Tongue (tissue), 2 donors: ENCODE data around the gene RYR3. TPM values are rescaled to one million over a fixed set of nuclear protein-coding genes. Genes with fewer than 3 reads are reported as not detected.

Source experiments
- DNase-seq: peaks from one replicate; pipeline ENCODE4 v3.0.0-alpha.2; 2015
- total RNA-seq: library from RNA; depleted of rRNA; stranded (reverse); fragments of >200 nt; gene quantifications from one replicate; pipeline ENCODE4 v1.2.3, GENCODE V29; 2014

The RYR3 gene
- total RNA-seq, 1 donor from 2014 or later = 98.0 TPM

DNA sequence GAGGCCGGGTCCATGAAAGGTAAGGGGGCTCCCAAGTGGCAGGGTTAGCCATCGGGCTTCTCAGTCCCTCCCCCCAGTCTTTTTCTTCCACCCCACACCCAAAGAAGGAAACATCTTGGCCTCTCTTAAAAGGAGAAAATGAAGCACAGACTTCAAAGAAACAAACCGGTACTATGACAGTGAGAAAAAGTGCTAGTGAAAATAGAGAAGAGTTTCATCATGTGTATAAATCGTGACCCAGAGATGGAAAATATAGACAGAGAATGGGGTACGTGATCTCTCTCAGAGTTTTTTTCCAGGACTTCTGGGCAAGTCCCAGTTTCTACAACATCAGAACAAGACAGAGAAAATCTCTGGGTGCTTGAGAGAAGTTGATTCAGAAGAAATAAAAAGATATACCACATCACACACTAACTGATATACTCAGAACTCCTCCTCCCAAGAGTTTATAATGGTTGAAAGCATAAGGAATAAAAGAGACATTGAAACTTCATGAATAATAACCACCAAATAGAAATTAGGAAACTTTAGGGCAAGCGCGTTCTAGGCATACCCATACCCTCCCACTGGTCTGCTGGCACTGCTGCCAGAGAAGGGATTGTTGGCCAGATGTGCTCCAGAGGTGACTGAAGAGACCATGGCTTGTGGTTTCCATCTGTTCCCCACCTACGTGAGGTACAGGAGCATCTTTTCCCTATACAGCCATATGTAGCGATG lies 338.6 kb downstream of the RYR3 start:
- DNase-seq = no peak

DNA sequence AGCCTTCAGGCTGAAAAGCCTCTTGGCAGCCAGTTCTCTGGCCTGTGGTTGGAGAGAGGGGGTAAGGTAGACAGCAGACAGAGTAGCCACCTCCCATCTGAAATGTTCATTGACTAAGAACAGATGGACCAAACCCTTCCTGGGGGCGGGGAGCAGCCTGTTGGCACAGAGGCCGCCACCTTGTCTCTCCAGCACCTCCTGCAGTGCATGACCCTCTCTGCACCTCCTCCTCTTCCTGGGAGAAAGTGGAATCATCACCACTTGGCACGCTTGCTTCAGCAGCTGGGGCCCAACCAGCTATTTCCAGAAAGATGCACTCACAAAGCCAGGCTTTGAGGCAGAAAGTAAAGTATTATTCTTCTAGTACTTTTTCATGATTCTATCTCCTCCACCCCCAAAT lies 344.1 kb downstream of the RYR3 start:
- peak; percentile 65 for DNase-seq

DNA sequence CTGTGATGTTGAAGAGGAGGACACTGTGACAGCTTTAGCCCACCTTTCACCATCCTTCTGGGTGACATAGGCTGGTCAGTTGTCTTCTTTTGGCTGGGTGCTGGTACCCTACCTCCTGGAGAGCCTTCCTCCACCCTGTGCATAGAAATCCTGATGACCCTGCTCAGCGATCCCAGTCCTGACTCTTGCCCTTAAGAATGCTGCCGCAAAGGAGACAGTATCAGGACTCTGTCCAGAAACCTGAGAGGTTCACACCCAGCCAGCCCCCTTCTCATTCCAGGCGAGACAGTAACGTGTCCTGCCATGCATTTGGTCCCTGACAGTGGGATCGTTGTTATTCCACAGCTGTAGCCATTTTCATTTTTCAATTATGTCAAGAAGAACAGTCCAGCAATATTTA lies 344.7 kb downstream of the RYR3 start:
- DNase-seq = no peak

DNA sequence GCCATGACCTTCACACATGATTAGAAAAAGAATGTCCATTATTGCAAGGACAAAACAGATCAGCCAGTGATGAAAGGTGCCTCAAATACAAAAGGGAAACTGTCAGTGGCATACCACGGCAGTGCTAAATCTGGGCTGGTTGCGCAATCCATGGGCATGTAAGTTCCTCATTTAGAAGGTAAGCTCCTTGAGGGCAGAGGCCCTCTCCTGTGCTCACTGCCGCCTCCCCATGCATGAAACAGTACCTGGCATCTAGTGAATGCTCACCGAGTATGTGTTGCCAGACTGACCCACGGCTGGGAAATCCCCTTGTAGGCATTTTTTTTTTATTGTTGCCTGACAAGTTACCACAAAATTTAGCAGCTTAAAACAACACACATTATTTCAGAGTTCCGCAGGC lies 345.4 kb downstream of the RYR3 start:
- DNase-seq = no peak

DNA sequence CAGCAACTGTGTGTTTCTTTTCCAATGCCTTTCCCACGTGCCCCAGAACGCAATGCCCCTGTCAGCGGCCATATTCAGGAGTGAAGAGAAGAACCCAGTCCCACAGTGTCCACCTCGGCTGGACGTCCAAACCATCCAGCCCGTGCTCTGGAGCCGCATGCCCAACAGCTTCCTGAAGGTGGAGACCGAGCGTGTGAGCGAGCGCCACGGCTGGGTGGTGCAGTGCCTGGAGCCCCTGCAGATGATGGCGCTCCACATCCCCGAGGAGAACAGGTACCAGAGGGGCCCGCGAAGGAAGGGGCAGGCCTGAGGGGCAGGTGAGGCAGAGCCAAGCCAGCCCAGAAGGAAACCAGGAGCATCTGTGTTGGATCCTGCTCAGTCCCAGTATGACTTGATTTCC lies 349.4 kb downstream of the RYR3 start:
- DNase-seq = no peak

DNA sequence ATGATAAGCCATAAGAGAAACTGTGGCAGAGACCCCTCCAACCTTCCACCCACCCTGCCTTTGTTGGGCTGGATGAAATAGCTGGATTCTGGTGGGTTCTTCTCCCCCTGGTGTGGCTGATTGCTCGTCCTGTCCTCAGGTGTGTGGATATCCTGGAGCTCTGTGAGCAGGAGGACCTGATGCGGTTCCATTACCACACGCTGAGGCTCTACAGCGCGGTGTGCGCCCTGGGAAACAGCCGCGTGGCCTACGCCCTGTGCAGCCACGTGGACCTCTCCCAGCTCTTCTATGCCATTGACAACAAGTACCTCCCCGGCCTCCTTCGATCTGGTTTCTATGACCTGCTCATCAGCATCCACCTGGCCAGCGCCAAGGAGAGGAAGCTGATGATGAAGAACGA lies 351.2 kb downstream of the RYR3 start:
- DNase-seq = no peak

DNA sequence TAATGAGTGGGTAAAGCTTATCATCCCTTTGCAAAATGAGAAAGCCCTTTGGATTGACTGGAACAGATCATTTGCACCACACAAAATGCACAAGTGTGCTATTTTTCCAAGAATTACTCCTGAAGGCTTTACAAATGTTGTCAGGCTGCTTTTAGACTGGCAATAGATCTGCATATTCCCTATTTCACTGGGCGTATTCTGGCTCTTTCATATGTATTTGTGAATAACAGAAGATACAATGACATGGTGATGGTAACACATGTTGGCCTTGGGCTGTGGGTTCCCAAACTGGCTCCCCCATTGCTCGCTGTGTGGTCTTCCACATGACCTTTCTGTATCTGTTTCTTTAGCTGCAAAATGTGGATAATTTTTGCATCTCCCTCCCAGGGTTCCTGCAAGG lies 354.2 kb downstream of the RYR3 start:
- DNase-seq = no peak

DNA sequence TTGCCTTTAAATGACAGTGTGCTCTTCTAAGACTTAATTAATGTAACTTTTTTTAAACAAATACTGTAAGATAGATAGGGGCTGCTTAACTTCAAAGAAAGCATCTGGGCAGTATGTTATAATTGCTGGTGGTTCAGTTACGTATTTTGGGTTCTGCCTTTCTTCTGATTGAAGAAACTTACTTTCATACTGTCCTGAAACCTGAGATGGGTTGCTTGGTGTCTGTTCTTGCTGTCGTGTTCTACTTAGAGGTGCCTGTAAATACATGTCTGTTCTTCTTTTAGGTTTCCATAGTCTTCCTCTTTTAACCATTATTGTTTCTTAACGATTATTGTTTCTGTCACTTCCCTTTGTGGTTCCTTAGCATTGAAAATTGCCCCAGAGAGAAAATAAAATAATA lies 359.8 kb downstream of the RYR3 start:
- DNase-seq = no peak

DNA sequence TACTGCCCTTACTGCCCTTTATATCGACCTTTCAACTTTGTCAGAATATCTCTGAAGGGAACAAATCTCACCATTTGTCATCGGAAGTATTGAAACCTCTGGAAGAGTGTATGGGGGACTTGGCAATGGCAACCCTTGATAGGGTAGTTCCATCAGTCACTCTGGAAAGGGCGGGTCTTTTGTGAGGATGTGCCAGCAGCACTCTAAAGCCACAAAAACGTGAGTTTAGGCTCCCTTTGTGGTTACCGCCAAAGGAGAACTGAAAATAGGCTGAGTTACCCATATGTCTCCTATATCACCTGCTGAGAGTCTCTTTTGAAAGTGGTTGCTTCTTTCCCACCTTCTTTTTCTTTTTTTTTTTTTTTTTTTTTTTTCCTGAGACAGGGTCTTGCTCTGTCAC lies 360.7 kb downstream of the RYR3 start:
- DNase-seq = no peak

DNA sequence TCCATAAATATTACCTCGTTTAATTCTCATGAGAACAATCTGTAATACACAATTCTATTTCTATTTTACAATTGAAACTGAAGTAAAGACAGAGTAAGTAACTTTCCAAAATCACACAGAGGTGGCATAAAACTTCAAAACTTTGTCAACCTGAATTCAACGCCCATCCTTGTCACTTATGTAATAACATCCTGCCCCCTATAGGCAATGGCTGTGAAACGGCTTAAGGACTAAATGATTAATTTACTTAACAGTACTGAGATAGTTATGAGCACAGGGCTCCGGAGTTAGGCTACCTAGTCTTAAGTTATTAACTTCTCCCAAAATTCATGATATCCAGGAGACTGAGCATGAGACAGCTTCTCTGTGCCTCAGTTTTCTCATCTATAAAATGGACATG lies 364.5 kb downstream of the RYR3 start:
- DNase-seq = peak; percentile 53

DNA sequence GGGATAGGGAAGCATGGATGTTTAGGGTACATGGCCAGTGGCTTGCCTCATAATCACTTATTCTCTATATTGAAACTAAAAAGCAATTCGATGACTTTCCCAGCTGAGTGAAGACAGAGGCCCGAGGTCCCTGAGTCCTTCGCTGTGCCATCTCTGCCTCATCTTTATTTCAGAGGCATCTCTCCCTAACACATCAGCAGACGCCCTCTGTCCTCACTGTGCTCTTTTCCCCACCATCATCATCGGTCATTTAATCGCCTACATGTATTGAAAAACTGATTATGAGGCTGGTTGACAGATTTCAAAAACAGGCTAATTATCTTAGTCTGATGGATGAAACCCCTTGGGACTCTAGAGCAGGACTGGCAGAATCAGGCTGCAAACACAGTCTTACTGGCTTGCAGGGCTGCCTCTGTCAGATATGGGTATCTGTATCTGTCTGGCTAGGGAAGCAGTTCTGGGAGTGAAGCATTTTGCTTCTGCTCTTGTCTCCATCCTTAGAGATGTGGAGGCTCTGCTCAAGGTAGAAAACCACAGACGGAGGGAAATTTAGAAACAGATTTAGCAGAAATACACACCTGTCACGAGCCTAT lies 366.6 kb downstream of the RYR3 start:
- no peak for DNase-seq

DNA sequence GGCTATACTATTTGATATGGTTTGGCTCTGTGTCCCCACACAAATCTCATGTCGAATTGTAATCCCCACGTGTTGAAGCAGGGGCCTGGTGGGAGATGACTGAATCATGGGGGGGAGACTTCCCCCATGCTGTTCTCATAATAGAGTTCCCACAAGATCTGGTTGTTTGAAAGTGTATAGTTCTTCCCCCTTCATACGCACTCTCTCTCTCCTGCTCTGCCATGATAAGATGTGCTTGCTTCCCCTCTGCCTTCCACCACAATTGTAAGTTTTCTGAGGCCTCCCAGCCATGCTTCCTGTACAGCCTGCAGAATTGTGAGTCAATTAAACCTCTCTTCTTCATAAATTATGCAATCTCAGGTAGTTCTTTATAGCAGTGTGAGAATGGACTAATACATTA lies 367.4 kb downstream of the RYR3 start:
- no peak for DNase-seq

DNA sequence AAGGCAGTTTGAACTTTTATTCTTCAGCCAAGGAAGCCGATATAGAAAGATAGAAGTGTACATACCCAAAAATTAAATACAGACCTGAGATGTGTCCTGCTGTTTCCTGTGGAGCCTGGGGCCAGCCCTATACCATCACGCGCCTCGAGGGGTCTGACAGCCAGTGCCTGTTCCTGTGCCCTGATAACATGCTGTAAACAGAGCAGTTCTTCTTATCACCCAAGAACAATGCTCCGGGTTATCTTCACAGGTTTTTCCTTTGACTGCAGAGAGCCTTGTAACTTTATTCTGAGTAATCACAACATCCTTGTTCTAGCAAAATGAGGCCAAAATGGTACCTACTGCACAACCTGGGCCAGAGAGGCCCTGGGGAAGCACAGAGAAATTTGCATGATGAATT lies 367.8 kb downstream of the RYR3 start:
- no peak for DNase-seq

DNA sequence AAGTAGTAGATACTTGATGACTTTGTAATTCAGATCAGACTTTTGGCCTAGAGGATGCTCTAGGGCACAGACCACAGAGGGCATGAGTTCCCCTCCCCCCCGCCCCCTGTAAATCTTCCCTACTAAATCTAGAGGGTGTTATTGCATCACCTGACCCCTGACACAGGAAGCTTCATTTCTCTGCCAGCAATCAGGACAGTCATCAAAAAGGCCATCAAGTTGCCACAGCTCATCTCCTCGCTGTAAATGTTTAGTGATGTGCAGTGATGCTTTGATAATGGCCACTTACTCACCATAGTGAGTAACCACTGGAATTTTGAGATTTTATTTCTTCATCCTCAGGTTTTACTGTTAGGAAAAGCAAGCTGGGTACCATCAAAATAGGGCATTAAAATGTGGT lies 368.3 kb downstream of the RYR3 start:
- no peak for DNase-seq

DNA sequence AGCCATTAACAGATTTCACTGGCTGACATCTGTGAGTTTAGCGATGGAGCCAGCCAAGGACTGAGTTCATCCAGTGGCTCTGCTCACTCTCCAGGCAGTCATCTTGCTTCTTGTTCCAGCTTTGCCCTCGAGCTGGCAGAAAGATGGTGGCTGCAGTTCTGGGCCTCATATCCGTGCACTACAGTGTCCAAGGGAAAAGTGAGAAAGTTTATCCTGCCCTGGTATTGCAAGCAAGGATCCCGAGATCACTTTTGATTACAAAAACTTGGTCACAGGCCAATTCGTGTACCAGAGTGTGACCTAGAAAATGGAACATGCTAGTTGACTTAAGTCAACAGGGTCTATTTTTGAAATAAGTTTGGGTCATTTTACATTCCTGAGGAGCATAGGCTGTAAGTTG lies 369.6 kb downstream of the RYR3 start:
- DNase-seq = no peak

DNA sequence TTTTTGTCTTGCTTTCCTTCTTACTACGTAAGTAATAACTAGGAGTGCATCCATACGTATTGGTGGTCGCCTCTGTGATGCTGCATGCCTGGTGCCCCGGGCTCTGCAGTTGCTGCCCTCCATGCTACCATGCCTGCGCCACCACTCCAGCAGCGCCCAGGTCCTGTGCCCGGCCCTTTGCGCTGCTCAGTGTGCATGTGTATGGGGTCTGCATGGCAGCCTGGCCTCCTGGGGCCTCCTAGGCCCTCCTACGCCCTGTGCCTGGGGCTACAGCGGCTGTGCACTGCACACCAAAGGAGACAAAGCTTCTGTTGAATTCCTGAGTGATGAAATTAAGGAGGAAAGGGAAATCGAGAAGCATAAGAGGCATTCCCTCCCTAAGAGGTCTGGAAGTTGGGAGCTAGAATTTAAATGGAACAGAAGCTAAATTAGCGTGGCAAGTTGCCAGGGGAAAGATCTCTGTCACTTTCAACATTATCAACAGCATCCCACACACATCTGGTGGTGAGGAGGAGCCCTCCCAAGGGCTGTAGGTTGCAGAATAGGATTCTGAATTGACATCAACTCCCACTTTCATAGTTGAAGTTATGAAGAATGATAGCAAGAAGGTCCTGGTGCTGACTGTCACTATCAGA lies 382.5 kb downstream of the RYR3 start:
- no peak for DNase-seq

DNA sequence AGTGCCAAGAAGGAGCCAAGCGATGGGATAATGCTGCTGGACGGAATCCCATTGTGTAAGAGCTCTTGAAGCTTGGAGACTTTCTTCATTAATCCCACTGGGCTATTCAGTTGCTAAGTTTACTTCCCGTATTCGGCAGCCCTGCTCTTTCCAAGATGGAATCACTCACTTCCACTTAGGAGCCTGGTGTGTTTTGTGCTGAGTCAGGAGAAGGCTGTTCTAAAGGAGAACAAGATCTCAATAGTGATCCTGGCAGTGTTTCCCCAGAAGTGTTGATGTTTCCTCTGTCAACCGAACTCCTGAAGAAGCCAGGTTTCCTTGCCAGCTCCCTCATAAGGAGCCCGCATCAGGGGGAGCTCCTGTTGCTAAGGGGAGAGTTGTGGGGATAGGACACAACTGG lies 387.4 kb downstream of the RYR3 start:
- no peak for DNase-seq

DNA sequence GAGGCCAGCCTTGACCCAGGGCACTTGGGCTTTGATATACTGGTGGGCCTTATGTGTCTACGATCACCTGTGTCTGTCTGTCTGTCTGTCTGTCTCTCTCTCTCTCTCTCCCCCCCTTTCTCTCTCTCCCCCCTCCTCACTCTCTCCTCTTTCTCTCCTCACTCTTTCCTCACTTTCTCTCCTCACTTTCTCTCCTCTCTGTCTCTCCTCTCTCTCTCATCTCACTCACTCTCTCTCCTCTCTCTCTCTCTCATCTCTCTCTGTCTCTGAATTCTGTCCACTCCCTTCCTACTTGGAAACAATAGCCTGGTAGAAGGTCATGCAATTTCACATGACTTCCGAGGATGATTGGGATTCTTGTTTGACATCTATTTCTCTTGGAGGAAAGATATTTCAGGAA lies 388.4 kb downstream of the RYR3 start:
- no peak for DNase-seq

DNA sequence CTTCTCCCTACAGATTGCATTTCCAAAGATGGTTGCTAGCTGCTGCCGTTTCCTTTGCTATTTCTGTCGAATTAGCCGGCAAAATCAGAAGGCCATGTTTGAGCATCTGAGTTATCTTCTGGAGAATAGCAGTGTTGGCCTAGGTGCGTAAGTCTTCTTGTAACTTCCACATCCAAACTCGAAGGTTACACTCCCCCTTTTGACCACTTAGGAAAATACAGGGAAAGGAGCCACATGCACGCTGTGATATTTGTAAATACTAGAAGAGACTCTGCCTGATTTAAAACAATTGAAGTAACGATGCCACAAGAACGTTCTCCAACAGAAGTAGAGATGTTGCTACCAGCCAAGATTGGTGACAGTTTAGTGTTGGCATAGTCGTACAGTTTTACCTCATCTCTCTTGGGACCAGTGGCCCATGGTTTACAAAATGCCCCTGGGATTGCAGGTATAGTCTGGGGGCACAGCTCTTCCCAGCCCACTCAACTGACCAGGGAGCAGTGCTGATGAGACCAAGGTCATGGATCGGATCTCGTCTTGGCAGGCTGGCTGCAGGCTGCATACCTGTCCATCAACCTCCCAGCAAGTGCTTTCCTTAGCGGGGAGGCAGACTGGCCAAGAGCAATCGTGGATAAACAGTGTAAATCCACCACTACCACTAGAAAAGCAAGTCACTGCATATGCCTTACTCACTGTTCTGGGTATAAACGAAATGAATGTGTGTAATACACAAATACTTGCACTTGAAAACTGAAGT lies 389.1 kb downstream of the RYR3 start:
- peak; percentile 29 for DNase-seq

DNA sequence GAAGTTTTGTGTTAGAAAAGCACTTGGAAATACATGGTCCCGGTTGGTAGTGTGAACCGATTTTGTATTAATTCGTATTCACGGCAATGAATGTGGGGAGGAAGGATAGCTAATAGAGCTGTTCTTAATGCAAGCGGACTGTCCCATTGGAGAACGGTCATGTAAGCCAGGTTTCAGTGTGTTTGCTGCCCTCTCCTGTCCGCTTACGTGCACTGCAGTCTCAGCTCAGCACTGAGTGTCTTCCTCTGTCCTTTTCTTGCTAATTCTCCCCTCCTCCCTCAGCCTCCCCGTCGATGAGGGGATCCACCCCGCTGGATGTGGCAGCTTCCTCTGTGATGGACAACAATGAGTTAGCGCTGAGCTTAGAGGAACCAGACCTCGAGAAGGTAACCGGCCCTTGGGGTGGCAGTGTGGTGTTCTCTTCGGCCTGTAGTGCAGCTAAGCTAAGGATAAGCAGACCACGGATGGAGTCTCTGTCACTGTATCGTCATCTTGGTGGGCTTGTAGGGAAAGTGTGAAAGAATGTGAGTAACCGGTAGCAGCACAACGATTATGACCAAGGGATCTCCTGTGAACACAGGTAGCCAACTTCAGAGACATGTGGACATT lies 390.0 kb downstream of the RYR3 start:
- DNase-seq = peak; percentile 90

DNA sequence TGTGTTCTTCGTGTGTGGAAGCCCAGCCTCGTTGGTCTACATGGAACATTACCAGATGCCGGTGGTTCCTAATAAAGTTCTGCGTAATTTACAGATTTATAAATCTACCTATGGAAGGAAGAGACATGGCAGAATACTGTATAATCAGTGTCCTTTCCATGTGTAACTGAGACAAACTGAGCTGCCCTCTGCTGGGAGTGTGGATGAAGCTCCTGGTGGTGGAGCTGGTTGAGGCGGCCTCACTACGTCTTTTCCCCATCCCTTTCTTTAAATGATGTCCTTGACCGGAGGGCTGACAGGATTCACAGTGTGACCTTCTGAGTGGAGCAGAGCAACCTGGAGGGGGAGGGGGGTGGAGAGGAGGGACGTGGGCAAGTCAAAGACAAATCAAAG lies 390.5 kb downstream of the RYR3 start:
- DNase-seq = no peak

DNA sequence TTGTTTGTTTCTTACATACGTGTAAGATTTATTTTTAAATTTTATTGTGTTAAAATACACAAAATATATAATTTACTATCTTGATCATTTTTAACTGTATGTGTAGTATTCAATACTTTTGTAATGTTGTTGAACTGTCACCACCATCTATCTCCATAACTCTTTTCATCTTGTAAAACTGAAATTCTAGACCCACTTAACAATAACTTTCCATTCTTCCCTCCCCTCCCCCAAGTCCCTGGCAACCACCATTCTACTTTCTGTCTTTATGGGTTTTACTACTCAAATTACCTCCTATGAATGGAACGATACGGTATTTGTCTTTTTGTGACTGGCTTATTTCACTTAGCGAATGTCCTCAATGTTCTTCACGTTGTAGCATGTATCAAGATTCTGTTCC lies 395.4 kb downstream of the RYR3 start:
- DNase-seq = no peak

DNA sequence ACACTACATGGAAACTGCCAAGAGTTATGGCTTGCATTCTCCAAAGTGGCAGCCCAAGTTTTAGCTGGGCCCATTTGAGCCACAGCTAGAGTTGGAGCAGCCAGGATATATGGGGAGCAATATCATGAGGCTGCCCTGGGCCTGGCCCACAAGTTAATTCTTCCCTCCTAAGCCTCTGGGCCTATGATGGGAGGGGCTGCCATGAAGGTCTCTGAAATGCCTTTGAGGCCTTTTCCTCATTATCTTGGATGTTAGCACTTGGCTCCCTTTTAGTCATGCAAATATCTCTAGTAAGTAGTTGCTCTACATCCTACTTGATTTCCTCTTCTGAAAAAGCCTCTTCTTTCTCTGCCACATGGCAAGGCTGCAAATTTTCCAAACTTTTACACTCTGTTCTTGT lies 400.0 kb downstream of the RYR3 start:
- no peak for DNase-seq
